ENCODE data around the gene RIIAD1. TPM values are rescaled to one million over a fixed set of nuclear protein-coding genes. Genes with fewer than 3 reads are reported as not detected.

Gene RIIAD1
- total and polyA plus RNA-seq, 12 donors: 0.44 to 31.3 (median 5.3) TPM; not detected in 4

GRCh38 chr1:151706464-151707415 lies 14.6 kb upstream of the RIIAD1 start:
- peaks cover 0 to 3% of the 10 kb centered on the region in 2 donors for H3K36me3 ChIP-seq (replicated peaks in 1 of 2)
- H3K9me3 ChIP-seq (replicated peaks in 1 of 3): no peaks in the 10 kb centered on the region
- H3K27me3 ChIP-seq: no peaks in the 10 kb centered on the region
- 74 to 80% (median 79%) methylated on average over 17 to 21 of the region's 21 CpGs for WGBS, 4 donors
- no peaks in the 10 kb centered on the region for H3K4me1 ChIP-seq (replicated peaks in 1 of 2)
- no peak for TF ChIP-seq POLR2A (IDR thresholded peaks at IDR 0.05)
- no peak for TF ChIP-seq CTCF (IDR thresholded peaks at IDR 0.05)
- no peak overlapping the region for H3K27ac ChIP-seq
- no peak overlapping the region for H3K4me3 ChIP-seq
- no peak for DNase-seq
- intact Hi-C loops (cut with DNase I): no loop called here

- H3K9me3 ChIP-seq (replicated peaks in 1 of 3): no peaks in the 10 kb centered on the region
- intact Hi-C loops (cut with DNase I): no loop called here
- no peak for TF ChIP-seq POLR2A (IDR thresholded peaks at IDR 0.05)
- TF ChIP-seq CTCF (IDR thresholded peaks at IDR 0.05): no peak
- no peaks in the 10 kb centered on the region for H3K4me1 ChIP-seq (replicated peaks in 1 of 2)
- H3K27me3 ChIP-seq: no peaks in the 10 kb centered on the region
- DNase-seq: no peak
- 84 to 95% (median 88%) methylated on average over 6 to 15 of the region's 15 CpGs for WGBS, 4 donors
- no peak overlapping the region for H3K4me3 ChIP-seq
- no peak overlapping the region for H3K27ac ChIP-seq
- no peaks in the 10 kb centered on the region for H3K36me3 ChIP-seq (replicated peaks in 1 of 2)
These were observed 13.7 kb upstream of the RIIAD1 start for GRCh38 chr1:151707541-151708065.

GRCh38 chr1:151708891-151709290 lies 12.4 kb upstream of the RIIAD1 start:
- no peaks in the 10 kb centered on the region for H3K9me3 ChIP-seq (replicated peaks in 1 of 3)
- no peaks in the 10 kb centered on the region for H3K36me3 ChIP-seq (replicated peaks in 1 of 2)
- no peak overlapping the region for H3K27ac ChIP-seq
- no peak for DNase-seq
- H3K27me3 ChIP-seq: no peaks in the 10 kb centered on the region
- H3K4me3 ChIP-seq: no peak overlapping the region
- H3K4me1 ChIP-seq (replicated peaks in 1 of 2): no peaks in the 10 kb centered on the region
- intact Hi-C loops (cut with DNase I): no loop called here
- TF ChIP-seq POLR2A (IDR thresholded peaks at IDR 0.05): no peak
- 85 to 93% (median 86%) methylated on average over 6 to 15 of the region's 15 CpGs for WGBS, 4 donors

GRCh38 chr1:151710187-151710840 lies 11.0 kb upstream of the RIIAD1 start:
- H3K9me3 ChIP-seq (replicated peaks in 1 of 3): no peaks in the 10 kb centered on the region
- DNase-seq: peak in 5 of 7 donors; percentile 17 to 96 (median 59)
- no peak overlapping the region for H3K4me3 ChIP-seq
- WGBS, 4 donors: 32 to 56% (median 54%) methylated on average over 2 to 15 of the region's 15 CpGs
- no peaks in the 10 kb centered on the region for H3K27me3 ChIP-seq
- no peaks in the 10 kb centered on the region for H3K36me3 ChIP-seq (replicated peaks in 1 of 2)
- intact Hi-C loops (cut with DNase I): no loop called here
- H3K4me1 ChIP-seq (replicated peaks in 1 of 2): no peaks in the 10 kb centered on the region
- H3K27ac ChIP-seq: no peak overlapping the region
- no peak for TF ChIP-seq POLR2A (IDR thresholded peaks at IDR 0.05)
- TF ChIP-seq CTCF (IDR thresholded peaks at IDR 0.05): no peak

Data from adrenal gland (tissue), 12 donors.